LNCaP clone FGC (cell line): ENCODE data around the gene PROM1.
A peak's percentile ranks its signal among the peaks of the same experiment; 100 is the strongest.

ENCODE experiments used
- DNase-seq: peaks from one replicate; pipeline ENCODE4 v3.0.0-alpha.2; 2011; ENCODE audit warnings: low read depth
- H3K4me3 ChIP-seq: 2 replicates; pipeline ENCODE4 v1.5.1; 2011; ENCODE audit warnings: mild to moderate bottlenecking, low read depth, low read length, control low read depth
- CTCF ChIP-seq: IDR thresholded peaks from 2 replicates; pipeline ENCODE4 v1.5.1; 2012; ENCODE audit warnings: mild to moderate bottlenecking; ENCODE audit not compliant: control insufficient read depth, insufficient read depth; ENCODE audit errors: extremely low read depth

Gene PROM1

GRCh38 chr4:16082041-16082425, 1.8 kb downstream of the PROM1 start:
- DNase-seq = no peak
- TF ChIP-seq CTCF = no peak
- H3K4me3 ChIP-seq = peak overlapping the region; percentile 43

- no peak for DNase-seq
- no peak overlapping the region for H3K4me3 ChIP-seq
- no peak for TF ChIP-seq CTCF
Measured at GRCh38 chr4:16079046-16079445, 4.8 kb downstream of the PROM1 start.

- no peak for DNase-seq
- no peak for TF ChIP-seq CTCF
- no peak overlapping the region for H3K4me3 ChIP-seq
Measured at GRCh38 chr4:16078195-16078760, 5.5 kb downstream of the PROM1 start.

GRCh38 chr4:16077786-16078185, 6.0 kb downstream of the PROM1 start:
- no peak for TF ChIP-seq CTCF
- no peak overlapping the region for H3K4me3 ChIP-seq
- no peak for DNase-seq

- H3K4me3 ChIP-seq = no peak overlapping the region
- no peak for TF ChIP-seq CTCF
- DNase-seq = no peak
Measured at GRCh38 chr4:16075975-16076757, 7.7 kb downstream of the PROM1 start.

- no peak for DNase-seq
- no peak overlapping the region for H3K4me3 ChIP-seq
- TF ChIP-seq CTCF = no peak
Measured at GRCh38 chr4:16075061-16075460, 8.8 kb downstream of the PROM1 start.

GRCh38 chr4:16072168-16072567, 11.7 kb downstream of the PROM1 start:
- TF ChIP-seq CTCF = no peak
- no peak for DNase-seq
- no peak overlapping the region for H3K4me3 ChIP-seq
